Gastrocnemius medialis (tissue), 4 donors: ENCODE data around the gene FGF2.
A peak's percentile ranks its signal among the peaks of the same experiment; 100 is the strongest.

Experiments used
- POLR2A ChIP-seq, 2 donors: fragments of 450-650 bp; IDR thresholded peaks; one replicate each; pipeline ENCODE4 v1.6.1; 2017; ENCODE audit warnings: antibody characterized with exemption in 2 of 2, mild to moderate bottlenecking in 2 of 2, moderate library complexity in 2 of 2
- TF ChIP-seq, protein P1 (sequence below), 5 experiments: fragments of 450-650 bp in 3 of 5; fragments of 200-600 bp in 2 of 5; sonication (generic) in 2 of 5; IDR thresholded peaks in 4 of 5; conservative IDR thresholded peaks in 1 of 5; 1 replicate in 4 of 5; 2 replicates in 1 of 5; pipeline ENCODE4 v1.5.1; 2016 to 2019; ENCODE audit warnings: antibody characterized with exemption in 5 of 5, mild to moderate bottlenecking in 3 of 5, moderate library complexity in 3 of 5

- TF ChIP-seq POLR2A (IDR thresholded peaks at IDR 0.05) = no peak
- TF ChIP-seq, protein P1, sequence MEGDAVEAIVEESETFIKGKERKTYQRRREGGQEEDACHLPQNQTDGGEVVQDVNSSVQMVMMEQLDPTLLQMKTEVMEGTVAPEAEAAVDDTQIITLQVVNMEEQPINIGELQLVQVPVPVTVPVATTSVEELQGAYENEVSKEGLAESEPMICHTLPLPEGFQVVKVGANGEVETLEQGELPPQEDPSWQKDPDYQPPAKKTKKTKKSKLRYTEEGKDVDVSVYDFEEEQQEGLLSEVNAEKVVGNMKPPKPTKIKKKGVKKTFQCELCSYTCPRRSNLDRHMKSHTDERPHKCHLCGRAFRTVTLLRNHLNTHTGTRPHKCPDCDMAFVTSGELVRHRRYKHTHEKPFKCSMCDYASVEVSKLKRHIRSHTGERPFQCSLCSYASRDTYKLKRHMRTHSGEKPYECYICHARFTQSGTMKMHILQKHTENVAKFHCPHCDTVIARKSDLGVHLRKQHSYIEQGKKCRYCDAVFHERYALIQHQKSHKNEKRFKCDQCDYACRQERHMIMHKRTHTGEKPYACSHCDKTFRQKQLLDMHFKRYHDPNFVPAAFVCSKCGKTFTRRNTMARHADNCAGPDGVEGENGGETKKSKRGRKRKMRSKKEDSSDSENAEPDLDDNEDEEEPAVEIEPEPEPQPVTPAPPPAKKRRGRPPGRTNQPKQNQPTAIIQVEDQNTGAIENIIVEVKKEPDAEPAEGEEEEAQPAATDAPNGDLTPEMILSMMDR (IDR thresholded peaks at IDR 0.05 in 4 of 5, conservative IDR thresholded peaks at IDR 0.05 in 1 of 5) = peak in 4 of 5 experiments; percentile 18 to 65 (median 42)
Observed at GRCh38 chr4:122930862-122931261, 104.2 kb downstream of the FGF2 start.
